Osteocyte (in vitro differentiated cells): ENCODE measurements around the gene DNAJC30. TPM values are rescaled to one million over a fixed set of nuclear protein-coding genes. Genes with fewer than 3 reads are reported as not detected.

Experiments
- DNase-seq: peaks from one replicate; pipeline ENCODE4 v3.0.0; 2021; ENCODE audit warnings: mixed read lengths; ENCODE audit not compliant: unreplicated experiment; ENCODE audit errors: extremely low spot score
- H3K27ac Mint-ChIP-seq: one replicate; pipeline ENCODE4 v1.8.0; 2021; ENCODE audit warnings: mild to moderate bottlenecking, mixed read lengths; ENCODE audit not compliant: unreplicated experiment
- H3K27me3 Mint-ChIP-seq: one replicate; pipeline ENCODE4 v1.8.0; 2021; ENCODE audit warnings: mixed read lengths; ENCODE audit not compliant: unreplicated experiment
- H3K36me3 Mint-ChIP-seq: one replicate; pipeline ENCODE4 v1.8.0; 2021; ENCODE audit warnings: mixed read lengths; ENCODE audit not compliant: unreplicated experiment
- H3K4me1 Mint-ChIP-seq: one replicate; pipeline ENCODE4 v1.8.0; 2021; ENCODE audit warnings: mixed read lengths; ENCODE audit not compliant: unreplicated experiment
- H3K4me3 Mint-ChIP-seq: one replicate; pipeline ENCODE4 v1.8.0; 2021; ENCODE audit warnings: mild to moderate bottlenecking, moderate library complexity, mixed read lengths; ENCODE audit not compliant: unreplicated experiment
- H3K9me3 Mint-ChIP-seq: one replicate; pipeline ENCODE4 v1.8.0; 2021; ENCODE audit warnings: mixed read lengths; ENCODE audit not compliant: unreplicated experiment
- microRNA-seq: library from miRNA; unstranded; fragments of <30 nt; microRNA quantifications from one replicate; pipeline ENCODE4 v1.1.0, GENCODE V29; 2020; ENCODE audit not compliant: unreplicated experiment
- total RNA-seq: library from RNA; stranded (reverse); gene quantifications from 2 replicates; pipeline ENCODE4 v1.2.1, GENCODE V29; 2021
- TF ChIP-seq, protein P1 (sequence below): fragments of 200-600 bp; sonication (generic); IDR thresholded peaks from 2 replicates; pipeline ENCODE4 v1.5.0; 2021; ENCODE audit warnings: antibody characterized with exemption, mild to moderate bottlenecking, moderate library complexity

DNAJC30 gene
- total RNA-seq, 1 donor from 2014 or later = 14.5 TPM

DNA sequence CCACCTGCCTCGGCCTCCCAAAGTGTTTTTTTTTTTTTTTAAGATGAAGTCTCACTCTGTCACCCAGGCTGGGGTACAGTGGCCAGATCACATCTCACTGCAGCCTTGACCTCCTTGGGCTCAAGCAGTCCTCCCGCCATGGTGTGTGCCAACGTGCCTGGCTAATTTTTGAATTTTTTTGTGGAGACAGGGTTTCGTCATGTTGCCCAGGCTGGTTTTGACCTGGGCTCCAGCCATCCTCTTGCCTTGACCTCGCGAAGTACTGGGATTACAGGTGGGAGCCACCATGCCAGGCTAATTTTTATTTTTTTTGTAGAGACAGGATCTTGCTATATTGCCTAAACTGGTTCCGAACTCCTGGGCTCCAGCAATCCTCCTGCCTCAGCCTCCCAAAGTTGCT is 49.9 kb downstream of the DNAJC30 start:
- Mint-ChIP-seq H3K27me3 (peaks cover 9% of the 10 kb centered on the region), H3K27ac (no peak overlapping the region), H3K4me1 (peaks cover 20% of the 10 kb centered on the region), H3K9me3 (no peaks in the 10 kb centered on the region), H3K36me3 (no peaks in the 10 kb centered on the region), H3K4me3 (no peak overlapping the region)
- DNase-seq = no peak
- TF ChIP-seq, protein P1, sequence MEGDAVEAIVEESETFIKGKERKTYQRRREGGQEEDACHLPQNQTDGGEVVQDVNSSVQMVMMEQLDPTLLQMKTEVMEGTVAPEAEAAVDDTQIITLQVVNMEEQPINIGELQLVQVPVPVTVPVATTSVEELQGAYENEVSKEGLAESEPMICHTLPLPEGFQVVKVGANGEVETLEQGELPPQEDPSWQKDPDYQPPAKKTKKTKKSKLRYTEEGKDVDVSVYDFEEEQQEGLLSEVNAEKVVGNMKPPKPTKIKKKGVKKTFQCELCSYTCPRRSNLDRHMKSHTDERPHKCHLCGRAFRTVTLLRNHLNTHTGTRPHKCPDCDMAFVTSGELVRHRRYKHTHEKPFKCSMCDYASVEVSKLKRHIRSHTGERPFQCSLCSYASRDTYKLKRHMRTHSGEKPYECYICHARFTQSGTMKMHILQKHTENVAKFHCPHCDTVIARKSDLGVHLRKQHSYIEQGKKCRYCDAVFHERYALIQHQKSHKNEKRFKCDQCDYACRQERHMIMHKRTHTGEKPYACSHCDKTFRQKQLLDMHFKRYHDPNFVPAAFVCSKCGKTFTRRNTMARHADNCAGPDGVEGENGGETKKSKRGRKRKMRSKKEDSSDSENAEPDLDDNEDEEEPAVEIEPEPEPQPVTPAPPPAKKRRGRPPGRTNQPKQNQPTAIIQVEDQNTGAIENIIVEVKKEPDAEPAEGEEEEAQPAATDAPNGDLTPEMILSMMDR = no peak

DNA sequence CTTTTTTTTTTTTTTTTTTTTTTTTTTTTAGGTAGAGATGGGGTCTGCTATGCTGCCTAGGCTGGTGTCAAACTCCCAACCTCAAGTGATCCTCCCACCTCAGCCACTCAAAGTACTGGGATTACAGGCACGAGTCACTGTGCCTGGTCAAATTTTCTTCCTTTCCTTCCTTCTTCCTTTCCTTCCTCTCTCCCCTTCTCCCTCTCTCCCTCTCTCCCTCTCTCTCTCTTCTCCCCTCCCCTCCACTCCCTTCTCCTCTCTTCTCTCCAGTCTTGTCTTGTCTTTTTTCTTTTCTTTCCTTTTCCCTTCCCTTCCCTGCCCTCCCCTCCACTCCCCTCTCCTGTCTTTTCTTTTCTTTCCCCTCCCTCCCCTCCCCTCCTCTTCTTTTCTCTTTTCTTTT is 51.7 kb downstream of the DNAJC30 start:
- Mint-ChIP-seq H3K4me1 (peaks cover 16% of the 10 kb centered on the region), H3K27me3 (peaks cover 20% of the 10 kb centered on the region), H3K9me3 (no peaks in the 10 kb centered on the region), H3K27ac (no peak overlapping the region), H3K4me3 (no peak overlapping the region), H3K36me3 (no peaks in the 10 kb centered on the region)
- TF ChIP-seq, protein P1 = no peak
- no peak for DNase-seq

Small RNAs within 50 kb of the gene (microRNA-seq; reads per million reads assigned to microRNA genes)
- gene MIR4284 = not detected

Other genes starting within 250 kb of the DNAJC30 start
- 1.8 and 1.9 TPM in 2 replicates for gene FZD9, start 249.7 kb downstream of the DNAJC30 start, total RNA-seq
- 80.7 and 86.6 TPM in 2 replicates for gene BAZ1B, start 161.2 kb downstream of the DNAJC30 start, total RNA-seq
- 37.4 and 41.8 TPM in 2 replicates for gene BCL7B, start 125.8 kb downstream of the DNAJC30 start, total RNA-seq
- 47.7 and 48.0 TPM in 2 replicates for gene TBL2, start 104.9 kb downstream of the DNAJC30 start, total RNA-seq
- gene MLXIPL, start 58.9 kb downstream of the DNAJC30 start, total RNA-seq = 0.43 TPM in 1 of 2 replicates, not detected in the other
- gene VPS37D, start 15.6 kb downstream of the DNAJC30 start, total RNA-seq = 5.0 and 6.2 TPM in 2 replicates
- gene BUD23, start 144 bp upstream of the DNAJC30 start, total RNA-seq = 47.2 and 56.7 TPM in 2 replicates
- gene STX1A, start 36.2 kb upstream of the DNAJC30 start, total RNA-seq = 21.7 and 24.0 TPM in 2 replicates
- 14.0 and 17.4 TPM in 2 replicates for gene ABHD11, start 55.3 kb upstream of the DNAJC30 start, total RNA-seq
- gene CLDN3, start 86.8 kb upstream of the DNAJC30 start, total RNA-seq = not detected in 2 replicates
- 0.50 and 0.62 TPM in 2 replicates for gene CLDN4, start 147.5 kb upstream of the DNAJC30 start, total RNA-seq
- gene METTL27, start 159.1 kb upstream of the DNAJC30 start, total RNA-seq = 2.2 and 2.7 TPM in 2 replicates
- not detected in 2 replicates for gene TMEM270, start 177.7 kb upstream of the DNAJC30 start, total RNA-seq